PC-9 (cell line): ENCODE data around the gene CASQ1.

Source experiments
- EZH2 ChIP-seq: fragments of 200-600 bp; sonication (generic); IDR thresholded peaks from 2 replicates; pipeline ENCODE4 v1.8.0; 2017; ENCODE audit warnings: antibody characterized with exemption, low read depth
- TF ChIP-seq, protein P1 (sequence below): fragments of 200-600 bp; sonication (generic); conservative IDR thresholded peaks from 2 replicates; pipeline ENCODE4 v1.6.1; 2017; ENCODE audit warnings: mixed run types, antibody characterized with exemption, mild to moderate bottlenecking, moderate library complexity

GRCh38 chr1:160210561-160210960 lies 20.2 kb downstream of the CASQ1 start:
- TF ChIP-seq, protein P1, sequence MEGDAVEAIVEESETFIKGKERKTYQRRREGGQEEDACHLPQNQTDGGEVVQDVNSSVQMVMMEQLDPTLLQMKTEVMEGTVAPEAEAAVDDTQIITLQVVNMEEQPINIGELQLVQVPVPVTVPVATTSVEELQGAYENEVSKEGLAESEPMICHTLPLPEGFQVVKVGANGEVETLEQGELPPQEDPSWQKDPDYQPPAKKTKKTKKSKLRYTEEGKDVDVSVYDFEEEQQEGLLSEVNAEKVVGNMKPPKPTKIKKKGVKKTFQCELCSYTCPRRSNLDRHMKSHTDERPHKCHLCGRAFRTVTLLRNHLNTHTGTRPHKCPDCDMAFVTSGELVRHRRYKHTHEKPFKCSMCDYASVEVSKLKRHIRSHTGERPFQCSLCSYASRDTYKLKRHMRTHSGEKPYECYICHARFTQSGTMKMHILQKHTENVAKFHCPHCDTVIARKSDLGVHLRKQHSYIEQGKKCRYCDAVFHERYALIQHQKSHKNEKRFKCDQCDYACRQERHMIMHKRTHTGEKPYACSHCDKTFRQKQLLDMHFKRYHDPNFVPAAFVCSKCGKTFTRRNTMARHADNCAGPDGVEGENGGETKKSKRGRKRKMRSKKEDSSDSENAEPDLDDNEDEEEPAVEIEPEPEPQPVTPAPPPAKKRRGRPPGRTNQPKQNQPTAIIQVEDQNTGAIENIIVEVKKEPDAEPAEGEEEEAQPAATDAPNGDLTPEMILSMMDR, result no peak
- no peak for TF ChIP-seq EZH2
